Ascending aorta (tissue), 2 donors: ENCODE measurements around the gene MCTP1. TPM values are rescaled to one million over a fixed set of nuclear protein-coding genes. Genes with fewer than 3 reads are reported as not detected.

Experiments
- DNase-seq, 2 donors: peaks; one replicate each; pipeline ENCODE4 v3.0.0-alpha.2; 2019; ENCODE audit warnings: low spot score in 2 of 2
- H3K27ac ChIP-seq, 2 donors: fragments of 200-600 bp; sonication (generic); one replicate each; pipeline ENCODE4 v1.5.1; 2016 to 2017; ENCODE audit warnings: mild to moderate bottlenecking in 1 of 2
- H3K27me3 ChIP-seq: fragments of 200-600 bp; sonication (generic); one replicate; pipeline ENCODE4 v1.5.1; 2017
- H3K36me3 ChIP-seq, 2 donors: fragments of 200-600 bp; sonication (generic); one replicate each; pipeline ENCODE4 v1.5.1; 2016
- H3K4me1 ChIP-seq, 2 donors: fragments of 200-600 bp; sonication (generic); one replicate each; pipeline ENCODE4 v1.5.1; 2016 to 2017; ENCODE audit warnings: mild to moderate bottlenecking in 1 of 2
- H3K4me3 ChIP-seq, 2 donors: fragments of 200-600 bp; sonication (generic); one replicate each; pipeline ENCODE4 v1.5.1; 2016 to 2017; ENCODE audit warnings: mild to moderate bottlenecking in 1 of 2
- H3K9me3 ChIP-seq, 2 donors: fragments of 200-600 bp; sonication (generic); one replicate each; pipeline ENCODE4 v1.5.1; 2016
- CTCF ChIP-seq, 3 experiments: fragments of 200-600 bp in 2 of 3; fragments of 450-650 bp in 1 of 3; sonication (generic) in 2 of 3; IDR thresholded peaks; one replicate each; pipeline ENCODE4 v1.5.1; 2016 to 2019; ENCODE audit warnings: antibody characterized with exemption in 3 of 3, mild to moderate bottlenecking in 1 of 3, moderate library complexity in 1 of 3
- intact Hi-C: fragments of 100-400 bp; cut with DNase I; formaldehyde crosslinking; loops from one replicate; pipeline ENCODE4 v1.15.1; 2023
- total RNA-seq: library from RNA; depleted of rRNA; stranded (reverse); fragments of >200 nt; gene quantifications from one replicate; pipeline ENCODE4 v1.1.0, GENCODE V29; 2016

The MCTP1 gene
- total RNA-seq, 1 donor from 2014 or later, result 112 TPM

GRCh38 chr5:94893412-94894135 lies 391.3 kb downstream of the MCTP1 start:
- Histone ChIP-seq H3K27me3 (no peaks in the 10 kb centered on the region), H3K4me3 (no peak overlapping the region), H3K27ac (no peak overlapping the region), H3K36me3 (no peaks in the 10 kb centered on the region), H3K4me1 (no peaks in the 10 kb centered on the region), H3K9me3 (no peaks in the 10 kb centered on the region)
- no peak for DNase-seq
- no peak for TF ChIP-seq CTCF (IDR thresholded peaks at IDR 0.05)
- intact Hi-C loops, result no loop called here

- intact Hi-C loops, result no loop called here
- Histone ChIP-seq H3K27ac (no peak overlapping the region), H3K36me3 (no peaks in the 10 kb centered on the region), H3K27me3 (no peaks in the 10 kb centered on the region), H3K4me1 (no peaks in the 10 kb centered on the region), H3K9me3 (no peaks in the 10 kb centered on the region), H3K4me3 (no peak overlapping the region)
- TF ChIP-seq CTCF (IDR thresholded peaks at IDR 0.05), result no peak
- DNase-seq, result no peak
Measured at GRCh38 chr5:94891972-94892371, 392.9 kb downstream of the MCTP1 start.

- intact Hi-C loops, result no loop called here
- TF ChIP-seq CTCF (IDR thresholded peaks at IDR 0.05), result no peak
- H3K9me3 ChIP-seq, result no peaks in the 10 kb centered on the region
Measured at GRCh38 chr5:94891565-94891964, 393.3 kb downstream of the MCTP1 start.

GRCh38 chr5:94890907-94891306 lies 394.0 kb downstream of the MCTP1 start:
- Histone ChIP-seq H3K9me3 (no peaks in the 10 kb centered on the region), H3K4me1 (no peaks in the 10 kb centered on the region), H3K27me3 (no peaks in the 10 kb centered on the region), H3K4me3 (no peak overlapping the region), H3K27ac (no peak overlapping the region), H3K36me3 (no peaks in the 10 kb centered on the region)
- DNase-seq, result no peak
- TF ChIP-seq CTCF (IDR thresholded peaks at IDR 0.05), result no peak
- intact Hi-C loops, result no loop called here

More at GRCh38 chr5:94891565-94891964, 393.3 kb downstream of the MCTP1 start:
- Histone ChIP-seq H3K36me3 (no peaks in the 10 kb centered on the region), H3K4me1 (no peaks in the 10 kb centered on the region), H3K27ac (no peak overlapping the region), H3K4me3 (no peak overlapping the region), H3K27me3 (no peaks in the 10 kb centered on the region)
- no peak for DNase-seq

GRCh38 chr5:94888674-94889073 lies 396.2 kb downstream of the MCTP1 start:
- TF ChIP-seq CTCF (IDR thresholded peaks at IDR 0.05), result no peak
- Histone ChIP-seq H3K27me3 (no peaks in the 10 kb centered on the region), H3K4me3 (no peak overlapping the region), H3K36me3 (no peaks in the 10 kb centered on the region), H3K27ac (no peak overlapping the region), H3K9me3 (no peaks in the 10 kb centered on the region), H3K4me1 (no peaks in the 10 kb centered on the region)
- no peak for DNase-seq
- intact Hi-C loops, result no loop called here
